Vagina (tissue), 2 donors: ENCODE results near the gene ABTB1.

Experiments used
- POLR2AphosphoS5 ChIP-seq, 2 donors: sonication (generic); formaldehyde crosslinking; IDR thresholded peaks; one replicate each; pipeline ENCODE4 v1.9.0; 2017; ENCODE audit warnings: antibody characterized with exemption in 2 of 2, mild to moderate bottlenecking in 2 of 2, low read depth in 1 of 2; ENCODE audit not compliant: insufficient read depth in 1 of 2
- TF ChIP-seq, protein P1 (sequence below), 3 experiments: fragments of 450-650 bp in 2 of 3; fragments of 200-600 bp in 1 of 3; sonication (generic) in 1 of 3; IDR thresholded peaks; one replicate each; pipeline ENCODE4 v1.5.1; 2017 to 2019; ENCODE audit warnings: antibody characterized with exemption in 3 of 3, mild to moderate bottlenecking in 2 of 3, moderate library complexity in 2 of 3

- TF ChIP-seq, protein P1, sequence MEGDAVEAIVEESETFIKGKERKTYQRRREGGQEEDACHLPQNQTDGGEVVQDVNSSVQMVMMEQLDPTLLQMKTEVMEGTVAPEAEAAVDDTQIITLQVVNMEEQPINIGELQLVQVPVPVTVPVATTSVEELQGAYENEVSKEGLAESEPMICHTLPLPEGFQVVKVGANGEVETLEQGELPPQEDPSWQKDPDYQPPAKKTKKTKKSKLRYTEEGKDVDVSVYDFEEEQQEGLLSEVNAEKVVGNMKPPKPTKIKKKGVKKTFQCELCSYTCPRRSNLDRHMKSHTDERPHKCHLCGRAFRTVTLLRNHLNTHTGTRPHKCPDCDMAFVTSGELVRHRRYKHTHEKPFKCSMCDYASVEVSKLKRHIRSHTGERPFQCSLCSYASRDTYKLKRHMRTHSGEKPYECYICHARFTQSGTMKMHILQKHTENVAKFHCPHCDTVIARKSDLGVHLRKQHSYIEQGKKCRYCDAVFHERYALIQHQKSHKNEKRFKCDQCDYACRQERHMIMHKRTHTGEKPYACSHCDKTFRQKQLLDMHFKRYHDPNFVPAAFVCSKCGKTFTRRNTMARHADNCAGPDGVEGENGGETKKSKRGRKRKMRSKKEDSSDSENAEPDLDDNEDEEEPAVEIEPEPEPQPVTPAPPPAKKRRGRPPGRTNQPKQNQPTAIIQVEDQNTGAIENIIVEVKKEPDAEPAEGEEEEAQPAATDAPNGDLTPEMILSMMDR (IDR thresholded peaks at IDR 0.05) = no peak
- no peak for TF ChIP-seq POLR2AphosphoS5 (IDR thresholded peaks at IDR 0.05; ENCODE audit: insufficient read depth in 1 of 2, low read depth in 1 of 2)
Observed at GRCh38 chr3:127632035-127632820, 40.5 kb upstream of the ABTB1 start.
